Endodermal cell (in vitro differentiated cells): ENCODE measurements around the gene ZACN. TPM values are rescaled to one million over a fixed set of nuclear protein-coding genes. Genes with fewer than 3 reads are reported as not detected.

Experiments used
- DNase-seq: peaks from one replicate; pipeline ENCODE4 v3.0.0-alpha.2; 2017
- H3K27ac ChIP-seq: 2 replicates; pipeline ENCODE4 v1.5.1; 2013; ENCODE audit warnings: mild to moderate bottlenecking, low read depth, low read length, moderate library complexity
- H3K27me3 ChIP-seq: 2 replicates; pipeline ENCODE4 v1.6.1; 2013; ENCODE audit warnings: mild to moderate bottlenecking, low read length, moderate library complexity; ENCODE audit not compliant: insufficient read depth, control insufficient read depth, poor library complexity, severe bottlenecking
- H3K36me3 ChIP-seq: 2 replicates; pipeline ENCODE4 v1.7.0; 2013; ENCODE audit warnings: mild to moderate bottlenecking, low read length, moderate library complexity; ENCODE audit not compliant: control insufficient read depth, insufficient read depth
- H3K4me1 ChIP-seq: one replicate; pipeline ENCODE4 v1.7.0; 2013; ENCODE audit warnings: low read length; ENCODE audit not compliant: control insufficient read depth, insufficient read depth
- H3K4me3 ChIP-seq: 2 replicates; pipeline ENCODE4 v1.5.1; 2013; ENCODE audit warnings: mild to moderate bottlenecking, low read length, moderate library complexity
- H3K9ac ChIP-seq: 2 replicates; pipeline ENCODE4 v1.6.1; 2013; ENCODE audit warnings: mild to moderate bottlenecking, low read length, moderate library complexity; ENCODE audit not compliant: poor library complexity, severe bottlenecking; ENCODE audit errors: extremely low read depth
- H3K9me3 ChIP-seq: 2 replicates; pipeline ENCODE4 v1.6.1; 2013; ENCODE audit warnings: mild to moderate bottlenecking, low read length, moderate library complexity; ENCODE audit not compliant: control insufficient read depth
- H3K27ac Mint-ChIP-seq: 2 replicates; pipeline ENCODE4 v1.8.0; 2020; ENCODE audit warnings: mixed read lengths
- H3K27me3 Mint-ChIP-seq: 2 replicates; pipeline ENCODE4 v1.8.0; 2021; ENCODE audit warnings: mild to moderate bottlenecking, mixed read lengths; ENCODE audit not compliant: insufficient read depth
- H3K36me3 Mint-ChIP-seq: 2 replicates; pipeline ENCODE4 v1.8.0; 2020; ENCODE audit warnings: low read depth, mixed read lengths
- H3K4me1 Mint-ChIP-seq: 2 replicates; pipeline ENCODE4 v1.8.0; 2020; ENCODE audit warnings: mixed read lengths
- H3K4me3 Mint-ChIP-seq: 2 replicates; pipeline ENCODE4 v1.8.0; 2020; ENCODE audit warnings: mild to moderate bottlenecking, moderate library complexity, mixed read lengths
- H3K9me3 Mint-ChIP-seq: 2 replicates; pipeline ENCODE4 v1.8.0; 2020; ENCODE audit warnings: mild to moderate bottlenecking, mixed read lengths
- CTCF ChIP-seq: fragments of 200-600 bp; sonication (generic); conservative IDR thresholded peaks from 2 replicates; pipeline ENCODE4 v1.5.0; 2021; ENCODE audit warnings: antibody characterized with exemption, mild to moderate bottlenecking
- WGBS, 2 experiments: methylation state at CpG; one replicate each; pipeline versions ENCODE4 v1.1.5 to v1.1.7; 2013; ENCODE audit warnings: missing lambda C conversion rate in 2 of 2, mixed read lengths in 1 of 2; ENCODE audit not compliant: insufficient coverage in 1 of 2, insufficient read length in 1 of 2; 5-methylcytosine and 5-hydroxymethylcytosine counted together
- total RNA-seq, 2 donors: library from RNA; stranded (reverse); fragmentation: NEBNext Ultra II Directional in 1 of 2; extraction: Animal tissue kit (Norgen Biotek cat#: 25700) in 1 of 2; gene quantifications; 2 replicates in 1 of 2; 3 replicates in 1 of 2; pipeline ENCODE4 v1.2.1, GENCODE V29; 2021

ZACN gene
- total RNA-seq, 2 donors from 2014 or later = 0.09 TPM; not detected in 1

GRCh38 chr17:76119409-76120371 is 40.7 kb downstream of the ZACN start:
- H3K4me3 ChIP-seq = no peak overlapping the region
- H3K27ac Mint-ChIP-seq = no peak overlapping the region
- no peak for TF ChIP-seq CTCF
- no peak overlapping the region for H3K9ac ChIP-seq
- peak; percentile 74 for DNase-seq
- H3K27ac ChIP-seq = no peak overlapping the region
- no peak overlapping the region for H3K4me3 Mint-ChIP-seq
- peaks cover 8% of the 10 kb centered on the region for H3K27me3 Mint-ChIP-seq
- H3K9me3 ChIP-seq = no peaks in the 10 kb centered on the region
- no peaks in the 10 kb centered on the region for H3K4me1 ChIP-seq
- H3K36me3 ChIP-seq = no peaks in the 10 kb centered on the region
- H3K36me3 Mint-ChIP-seq = no peaks in the 10 kb centered on the region
- no peaks in the 10 kb centered on the region for H3K9me3 Mint-ChIP-seq
- no peaks in the 10 kb centered on the region for H3K27me3 ChIP-seq
- WGBS, 2 experiments = 76 to 80% methylated on average over 15 to 19 of the region's 19 CpGs
- peaks cover 11% of the 10 kb centered on the region for H3K4me1 Mint-ChIP-seq

- Histone ChIP-seq H3K27ac (no peak overlapping the region), H3K4me3 (no peak overlapping the region), H3K4me1 (no peaks in the 10 kb centered on the region), H3K36me3 (no peaks in the 10 kb centered on the region), H3K27me3 (no peaks in the 10 kb centered on the region), H3K9ac (no peak overlapping the region), H3K9me3 (no peaks in the 10 kb centered on the region)
- no peak for DNase-seq
- Mint-ChIP-seq H3K4me1 (peaks cover 14% of the 10 kb centered on the region), H3K4me3 (no peak overlapping the region), H3K27me3 (peaks cover 9% of the 10 kb centered on the region), H3K9me3 (no peaks in the 10 kb centered on the region), H3K36me3 (no peaks in the 10 kb centered on the region), H3K27ac (no peak overlapping the region)
- TF ChIP-seq CTCF = no peak
- WGBS, 2 experiments = 81 to 88% methylated on average over 4 to 5 of the region's 5 CpGs
Observed at GRCh38 chr17:76120658-76121008, 41.7 kb downstream of the ZACN start.

GRCh38 chr17:76121932-76122430 is 43.0 kb downstream of the ZACN start:
- peak overlapping the region; percentile 15 for H3K4me3 Mint-ChIP-seq
- DNase-seq = no peak
- no peaks in the 10 kb centered on the region for H3K9me3 ChIP-seq

More at GRCh38 chr17:76121932-76122430, 43.0 kb downstream of the ZACN start:
- no peaks in the 10 kb centered on the region for H3K27me3 ChIP-seq
- WGBS, 2 experiments = 68 to 77% methylated on average over 26 to 42 of the region's 42 CpGs
- no peak for TF ChIP-seq CTCF
- H3K4me1 ChIP-seq = no peaks in the 10 kb centered on the region
- H3K4me3 ChIP-seq = no peak overlapping the region
- H3K9me3 Mint-ChIP-seq = no peaks in the 10 kb centered on the region
- H3K27ac ChIP-seq = no peak overlapping the region
- H3K4me1 Mint-ChIP-seq = peaks cover 14% of the 10 kb centered on the region
- H3K36me3 Mint-ChIP-seq = no peaks in the 10 kb centered on the region
- H3K9ac ChIP-seq = no peak overlapping the region
- no peaks in the 10 kb centered on the region for H3K36me3 ChIP-seq
- H3K27ac Mint-ChIP-seq = no peak overlapping the region
- peaks cover 16% of the 10 kb centered on the region for H3K27me3 Mint-ChIP-seq
